Omental fat pad (tissue), 4 donors: ENCODE data around the gene PSORS1C2. TPM values are rescaled to one million over a fixed set of nuclear protein-coding genes. Genes with fewer than 3 reads are reported as not detected.
"Not testable (repeated sequence)": the region's sequence is repeated elsewhere in the genome, so short reads cannot be mapped to it uniquely, and the experiment has no call there.

Source experiments
- ATAC-seq: fragments of 150-250 bp; one replicate; pipeline ENCODE4 v1.9.1; 2016; ENCODE audit warnings: mild to moderate bottlenecking, moderate library complexity; ENCODE audit not compliant: low FRiP score
- DNase-seq: peaks from one replicate; pipeline ENCODE4 v3.0.0-alpha.2; 2019; ENCODE audit warnings: low spot score
- total RNA-seq, 4 donors: library from RNA; depleted of rRNA; stranded (reverse); fragments of >200 nt; gene quantifications; one replicate each; pipeline ENCODE4 v1.1.0, GENCODE V29; 2016
- TF ChIP-seq, protein P1 (sequence below), 3 donors: fragments of 450-650 bp; IDR thresholded peaks; one replicate each; pipeline ENCODE4 v1.5.1; 2016 to 2017; ENCODE audit warnings: antibody characterized with exemption in 3 of 3, mild to moderate bottlenecking in 3 of 3, moderate library complexity in 2 of 3

PSORS1C2 gene
- total RNA-seq, 4 donors from 2014 or later: not detected

DNA sequence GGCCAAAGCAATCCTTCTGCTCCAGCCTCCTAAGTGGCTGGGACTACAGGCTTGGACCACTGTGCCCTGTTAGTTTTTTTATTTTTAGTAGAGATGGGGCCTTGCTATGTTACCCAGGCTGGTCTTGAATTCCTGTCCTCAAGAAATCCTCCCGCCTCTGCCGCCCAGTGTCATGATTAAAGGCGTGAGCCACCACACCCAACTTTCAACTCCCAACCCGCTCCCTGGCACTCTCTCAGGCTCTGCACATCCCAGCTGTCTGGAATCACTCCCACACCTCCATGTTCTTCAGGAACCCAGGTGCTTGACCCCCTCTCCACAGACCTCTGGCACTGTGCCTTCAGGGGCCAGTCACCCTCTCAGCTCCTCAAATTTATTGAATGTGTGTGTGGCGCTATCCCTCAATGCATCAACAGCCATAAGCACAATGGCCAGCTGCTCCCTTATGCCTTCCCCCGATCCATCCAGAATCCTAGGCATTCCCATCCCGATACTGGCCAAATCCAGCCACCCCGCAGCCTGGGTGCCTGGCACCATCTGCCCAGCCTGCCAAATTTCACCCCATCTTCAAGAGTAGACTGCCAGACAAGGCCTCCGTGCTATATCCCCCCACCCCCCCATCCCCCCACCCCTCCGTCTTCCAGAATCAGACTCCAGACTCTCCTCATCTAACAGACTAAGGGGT is 32.3 kb upstream of the PSORS1C2 start:
- TF ChIP-seq, protein P1, sequence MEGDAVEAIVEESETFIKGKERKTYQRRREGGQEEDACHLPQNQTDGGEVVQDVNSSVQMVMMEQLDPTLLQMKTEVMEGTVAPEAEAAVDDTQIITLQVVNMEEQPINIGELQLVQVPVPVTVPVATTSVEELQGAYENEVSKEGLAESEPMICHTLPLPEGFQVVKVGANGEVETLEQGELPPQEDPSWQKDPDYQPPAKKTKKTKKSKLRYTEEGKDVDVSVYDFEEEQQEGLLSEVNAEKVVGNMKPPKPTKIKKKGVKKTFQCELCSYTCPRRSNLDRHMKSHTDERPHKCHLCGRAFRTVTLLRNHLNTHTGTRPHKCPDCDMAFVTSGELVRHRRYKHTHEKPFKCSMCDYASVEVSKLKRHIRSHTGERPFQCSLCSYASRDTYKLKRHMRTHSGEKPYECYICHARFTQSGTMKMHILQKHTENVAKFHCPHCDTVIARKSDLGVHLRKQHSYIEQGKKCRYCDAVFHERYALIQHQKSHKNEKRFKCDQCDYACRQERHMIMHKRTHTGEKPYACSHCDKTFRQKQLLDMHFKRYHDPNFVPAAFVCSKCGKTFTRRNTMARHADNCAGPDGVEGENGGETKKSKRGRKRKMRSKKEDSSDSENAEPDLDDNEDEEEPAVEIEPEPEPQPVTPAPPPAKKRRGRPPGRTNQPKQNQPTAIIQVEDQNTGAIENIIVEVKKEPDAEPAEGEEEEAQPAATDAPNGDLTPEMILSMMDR (IDR thresholded peaks at IDR 0.05): no peak
- DNase-seq (no peak), ATAC-seq (no peak)

DNA sequence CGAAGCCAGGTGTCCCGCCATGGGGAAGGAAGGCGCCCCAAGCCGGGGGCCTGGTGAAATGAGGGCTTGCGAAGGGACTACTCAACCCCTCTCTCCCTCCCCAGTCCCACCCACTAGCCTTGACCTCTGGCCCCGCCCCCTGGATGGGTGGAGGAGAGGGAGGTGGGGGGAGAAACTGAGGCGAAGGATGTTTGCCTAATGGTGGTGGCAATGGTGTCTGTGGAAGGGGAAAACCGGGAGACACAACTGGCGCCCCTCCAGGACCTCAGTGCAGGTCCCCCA is 31.7 kb upstream of the PSORS1C2 start, which contains the start of gene POU5F1:
POU5F1 (minus strand) TSS at position 83 of the 282 bp plus-strand sequence; CDS start at position 21, 62 bp downstream.
- TF ChIP-seq, protein P1 (IDR thresholded peaks at IDR 0.05): no peak
- DNase-seq (no peak), ATAC-seq (no peak)

DNA sequence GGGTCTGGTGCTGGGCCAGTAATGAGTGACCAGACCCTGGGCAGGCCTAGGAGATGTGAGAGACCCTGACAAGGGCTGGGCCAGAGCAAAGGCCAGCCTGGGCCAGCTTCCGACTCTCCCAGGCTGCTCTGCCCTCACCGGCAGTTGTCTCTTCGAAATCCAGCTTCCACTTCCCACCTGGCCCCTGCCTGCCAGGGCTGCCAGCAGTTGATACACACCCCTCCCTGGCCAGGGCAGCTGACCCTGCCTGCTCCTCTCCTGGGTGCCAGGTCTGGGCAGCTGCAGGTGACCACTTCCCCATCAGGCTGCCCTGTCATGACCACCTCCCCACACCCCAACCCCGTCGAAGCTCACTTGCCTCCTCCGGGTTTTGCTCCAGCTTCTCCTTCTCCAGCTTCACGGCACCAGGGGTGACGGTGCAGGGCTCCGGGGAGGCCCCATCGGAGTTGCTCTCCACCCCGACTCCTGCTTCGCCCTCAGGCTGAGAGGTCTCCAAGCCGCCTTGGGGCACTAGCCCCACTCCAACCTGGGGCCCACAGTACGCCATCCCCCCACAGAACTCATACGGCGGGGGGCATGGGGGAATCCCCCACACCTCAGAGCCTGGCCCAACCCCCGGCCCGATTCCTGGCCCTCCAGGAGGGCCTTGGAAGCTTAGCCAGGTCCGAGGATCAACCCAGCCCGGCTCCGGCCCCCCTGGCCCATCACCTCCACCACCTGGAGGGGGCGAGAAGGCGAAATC is 31.2 kb upstream of the PSORS1C2 start:
- ATAC-seq, DNase-seq: not testable (repeated sequence)

DNA sequence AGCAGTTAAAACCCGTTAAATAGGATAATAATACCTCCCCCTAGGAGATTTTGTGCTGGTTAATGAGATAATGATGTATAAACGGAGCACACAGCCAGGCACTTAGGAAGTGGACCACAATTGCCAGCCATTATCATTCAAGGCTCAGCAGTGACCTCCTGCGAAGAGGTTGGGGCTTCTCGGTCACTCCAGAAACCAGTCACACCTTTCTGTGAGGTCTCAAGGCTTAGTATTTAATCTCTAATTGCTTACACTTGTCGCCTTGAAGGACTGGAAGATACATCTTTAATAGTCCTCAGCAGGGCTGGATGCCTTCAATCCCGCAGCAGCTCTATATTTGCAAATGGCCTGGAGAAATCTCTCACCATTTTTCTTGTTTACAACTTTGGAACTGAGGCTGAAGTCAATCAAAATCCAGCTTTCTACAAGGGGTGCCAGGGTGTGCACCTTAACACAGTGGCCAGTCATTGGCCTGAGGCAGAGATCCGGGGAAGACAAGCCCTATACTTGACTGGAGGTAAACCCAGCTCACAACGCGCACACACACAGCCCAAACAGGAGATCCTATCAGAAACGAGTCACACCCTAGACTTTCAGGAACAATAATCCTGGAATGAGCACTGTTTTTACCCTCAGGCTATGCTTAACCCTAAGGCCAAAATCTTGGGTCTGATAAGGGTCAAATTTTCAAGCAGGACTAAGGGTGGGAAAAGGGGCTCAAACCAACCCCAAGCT is 30.4 kb upstream of the PSORS1C2 start:
- ATAC-seq (no peak), DNase-seq (no peak)
- TF ChIP-seq, protein P1 (IDR thresholded peaks at IDR 0.05): no peak

DNA sequence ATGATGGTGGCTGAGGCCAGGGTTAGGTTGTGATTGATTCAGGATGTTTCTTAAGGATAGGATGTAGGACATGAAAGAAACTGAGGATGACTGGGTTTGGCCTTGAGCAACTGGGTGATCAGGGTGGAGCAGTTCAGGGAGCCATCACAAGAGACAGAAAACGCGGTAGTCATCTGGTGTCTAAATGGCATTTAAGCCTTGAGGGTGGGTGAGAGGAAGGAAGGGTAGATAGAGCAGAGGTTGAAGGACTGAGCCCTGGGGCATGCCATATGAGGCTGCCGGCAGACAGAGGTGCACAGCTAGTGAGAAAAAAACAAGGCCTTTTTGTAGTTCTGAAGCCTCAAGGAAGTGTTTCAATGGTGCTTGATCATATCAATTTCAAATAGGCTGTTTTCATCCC is 29.7 kb upstream of the PSORS1C2 start:
- no peak for ATAC-seq
- TF ChIP-seq, protein P1 (IDR thresholded peaks at IDR 0.05): no peak

DNA sequence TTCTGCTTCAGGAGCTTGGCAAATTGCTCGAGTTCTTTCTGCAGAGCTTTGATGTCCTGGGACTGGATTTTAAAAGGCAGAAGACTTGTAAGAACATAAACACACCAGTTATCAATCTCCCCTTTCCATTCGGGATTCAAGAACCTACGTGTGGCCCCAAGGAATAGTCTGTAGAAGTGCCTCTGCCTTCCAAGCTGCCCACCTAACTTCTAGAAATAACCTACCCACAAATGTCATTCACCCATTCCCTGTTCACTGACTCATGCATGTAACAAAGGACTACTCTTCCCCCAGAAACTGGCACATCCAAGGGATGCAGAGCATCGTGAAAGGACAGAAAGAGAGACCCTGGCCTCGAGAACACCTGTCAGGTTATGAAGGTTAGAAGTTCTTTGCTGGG is 27.1 kb upstream of the PSORS1C2 start:
- TF ChIP-seq, protein P1 (IDR thresholded peaks at IDR 0.05): no peak

More for the DNA sequence above, 29.7 kb upstream of the PSORS1C2 start:
- DNase-seq: no peak

DNA sequence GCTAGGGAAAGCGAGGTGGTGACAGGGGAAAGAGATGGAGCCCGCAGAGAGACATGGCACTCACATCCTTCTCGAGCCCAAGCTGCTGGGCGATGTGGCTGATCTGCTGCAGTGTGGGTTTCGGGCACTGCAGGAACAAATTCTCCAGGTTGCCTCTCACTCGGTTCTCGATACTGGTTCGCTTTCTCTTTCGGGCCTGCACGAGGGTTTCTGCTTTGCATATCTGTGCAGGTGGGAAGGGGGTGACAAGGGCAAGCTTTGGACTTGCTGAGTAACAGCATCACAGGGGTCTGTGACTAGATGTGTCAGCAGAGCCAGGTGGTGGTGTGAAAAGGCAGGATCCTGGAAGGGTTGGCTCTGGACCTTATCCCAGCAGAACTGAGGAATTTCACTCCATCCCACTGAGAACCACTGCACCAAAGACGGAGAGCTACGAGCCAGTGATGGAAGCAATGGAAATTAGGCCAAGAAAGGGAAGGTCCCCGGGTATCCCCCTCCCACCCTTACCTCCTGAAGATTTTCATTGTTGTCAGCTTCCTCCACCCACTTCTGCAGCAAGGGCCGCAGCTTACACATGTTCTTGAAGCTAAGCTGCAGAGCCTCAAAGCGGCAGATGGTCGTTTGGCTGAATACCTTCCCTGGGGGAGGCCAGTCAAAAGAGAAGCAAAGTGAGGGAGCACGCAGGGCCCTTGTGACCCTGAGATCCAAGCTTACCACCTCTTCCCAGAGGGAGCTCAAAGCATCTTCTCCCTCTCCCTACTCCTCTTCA is 26.4 kb upstream of the PSORS1C2 start:
- not testable (repeated sequence) for ATAC-seq, DNase-seq

More for the DNA sequence above, 27.1 kb upstream of the PSORS1C2 start:
- DNase-seq (no peak), ATAC-seq (no peak)

DNA sequence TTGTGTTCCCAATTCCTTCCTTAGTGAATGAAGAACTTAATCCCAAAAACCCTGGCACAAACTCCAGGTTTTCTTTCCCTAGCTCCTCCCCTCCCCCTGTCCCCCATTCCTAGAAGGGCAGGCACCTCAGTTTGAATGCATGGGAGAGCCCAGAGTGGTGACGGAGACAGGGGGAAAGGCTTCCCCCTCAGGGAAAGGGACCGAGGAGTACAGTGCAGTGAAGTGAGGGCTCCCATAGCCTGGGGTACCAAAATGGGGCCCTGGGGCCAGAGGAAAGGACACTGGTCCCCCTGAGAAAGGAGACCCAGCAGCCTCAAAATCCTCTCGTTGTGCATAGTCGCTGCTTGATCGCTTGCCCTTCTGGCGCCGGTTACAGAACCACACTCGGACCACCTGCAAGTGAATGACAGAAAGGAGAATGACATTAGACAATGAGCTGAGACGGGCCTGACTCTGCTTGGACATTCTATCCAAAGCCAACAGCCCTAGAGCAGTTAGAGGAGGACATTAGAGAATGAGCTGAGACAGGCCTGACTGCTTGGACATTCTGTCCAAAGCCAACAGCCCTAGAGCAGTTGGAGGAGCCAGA is 25.7 kb upstream of the PSORS1C2 start:
- ATAC-seq, DNase-seq: not testable (repeated sequence)
